Endothelial cell of umbilical vein (primary cell): ENCODE data around the gene POMGNT2. TPM values are rescaled to one million over a fixed set of nuclear protein-coding genes. Genes with fewer than 3 reads are reported as not detected.

Experiments
- BruUV-seq: library from RNA; stranded (reverse); fragments of 400-500 nt; replicated peaks from 2 replicates; lab custom pipeline; 2021; lab: Mats Ljungman, UMichigan
- CTCF ChIA-PET: fragments of 300-600, 350-600 bp; sonication (Branson Sonifier 250); formaldehyde crosslinking; loops from one replicate; lab custom pipeline; 2021; ENCODE audit warnings: antibody characterized with exemption, inconsistent platforms; lab: Charles Lee
- POLR2A ChIA-PET: fragments of 300-600, 350-600 bp; sonication (Branson Sonifier 250); formaldehyde crosslinking; loops from one replicate; lab custom pipeline; 2021; ENCODE audit warnings: antibody characterized with exemption, inconsistent platforms; lab: Charles Lee
- DNase-seq: peaks from one replicate; pipeline ENCODE4 v3.0.0-alpha.2; 2011; ENCODE audit warnings: low read depth, low spot score
- FAIRE-seq: peaks from 2 replicates; lab custom pipeline; 2011; peaks lifted over from hg19 to GRCh38; lab: Jason Lieb, UNC
- H2AFZ ChIP-seq: 2 replicates; pipeline ENCODE4 v1.6.0; 2012; ENCODE audit warnings: low read depth, low read length, control low read depth, inconsistent platforms
- H3K27ac ChIP-seq: 2 replicates; pipeline ENCODE4 v1.5.1; 2011; ENCODE audit warnings: low read depth, mild to moderate bottlenecking, control low read depth, low read length, moderate library complexity; ENCODE audit not compliant: insufficient read depth
- H3K27me3 ChIP-seq, 2 experiments: 2 replicates each; pipeline versions ENCODE4 v1.6.0 to v1.6.1; 2011; ENCODE audit warnings: low read length in 2 of 2, mixed read lengths in 1 of 2; ENCODE audit not compliant: control insufficient read depth in 2 of 2, insufficient read depth in 2 of 2
- H3K36me3 ChIP-seq, 2 experiments: 2 replicates in 1 of 2; 3 replicates in 1 of 2; pipeline ENCODE4 v1.5.1; 2011; ENCODE audit warnings: low read length in 2 of 2, mild to moderate bottlenecking in 1 of 2, moderate library complexity in 1 of 2; ENCODE audit not compliant: control insufficient read depth in 2 of 2, insufficient read depth in 2 of 2; ENCODE audit errors: extremely low read depth in 1 of 2
- H3K4me1 ChIP-seq: 3 replicates; pipeline ENCODE4 v1.5.1; 2011; ENCODE audit warnings: mild to moderate bottlenecking, low read length; ENCODE audit not compliant: control insufficient read depth, insufficient read depth; ENCODE audit errors: extremely low read depth
- H3K4me2 ChIP-seq: 2 replicates; pipeline ENCODE4 v1.6.1; 2011; ENCODE audit warnings: low read length, control low read depth, mixed read lengths; ENCODE audit not compliant: insufficient read depth
- H3K4me3 ChIP-seq, 3 experiments: fragments of 200-600 bp in 1 of 3; sonication (generic), shearing (Covaris generic) in 1 of 3; replicated peaks in 1 of 3; 2 replicates each; pipeline ENCODE4 v1.5.1; 2011 to 2016; ENCODE audit warnings: control low read depth in 3 of 3, low read length in 3 of 3, mild to moderate bottlenecking in 2 of 3, inconsistent platforms in 1 of 3, low read depth in 1 of 3, moderate library complexity in 1 of 3; ENCODE audit not compliant: insufficient read depth in 1 of 3
- H3K79me2 ChIP-seq: 2 replicates; pipeline ENCODE4 v1.6.0; 2012; ENCODE audit warnings: low read length, inconsistent platforms; ENCODE audit not compliant: control insufficient read depth, insufficient read depth
- H3K9ac ChIP-seq: replicated peaks from 2 replicates; pipeline ENCODE3; 2011; ENCODE audit warnings: low read length, control low read depth; ENCODE audit not compliant: insufficient read depth; ENCODE audit errors: extremely low read depth
- H3K9me1 ChIP-seq: replicated peaks from 3 replicates; pipeline ENCODE4 v1.6.0; 2011; ENCODE audit warnings: mild to moderate bottlenecking, low read length; ENCODE audit not compliant: control insufficient read depth, insufficient read depth; ENCODE audit errors: extremely low read depth
- H3K9me3 ChIP-seq: replicated peaks from 2 replicates; pipeline ENCODE4 v1.5.1; 2012; ENCODE audit warnings: low read length, inconsistent platforms; ENCODE audit not compliant: control insufficient read depth, insufficient read depth
- H4K20me1 ChIP-seq: replicated peaks from 2 replicates; pipeline ENCODE3; 2011; ENCODE audit warnings: mild to moderate bottlenecking, low read length; ENCODE audit not compliant: control insufficient read depth, insufficient read depth; ENCODE audit errors: extremely low read depth
- CTCF ChIP-seq, 2 donors: IDR thresholded peaks; 1 replicate in 1 of 2; 2 replicates in 1 of 2; pipeline ENCODE4 v1.5.1; 2011; ENCODE audit warnings: low read length in 2 of 2, mild to moderate bottlenecking in 2 of 2, moderate library complexity in 2 of 2, control low read depth in 1 of 2, inconsistent platforms in 1 of 2, low read depth in 1 of 2; ENCODE audit not compliant: insufficient read depth in 1 of 2; ENCODE audit errors: extremely low read depth in 1 of 2
- EZH2 ChIP-seq: IDR thresholded peaks from 2 replicates; pipeline ENCODE4 v1.6.1; 2012; ENCODE audit warnings: borderline replicate concordance, low read depth, mild to moderate bottlenecking, moderate library complexity, low read length, inconsistent platforms; ENCODE audit not compliant: severe bottlenecking
- FOS ChIP-seq: IDR thresholded peaks from 2 replicates; pipeline ENCODE4 v1.6.1; 2011; ENCODE audit warnings: mild to moderate bottlenecking, low read length, moderate library complexity, borderline replicate concordance; ENCODE audit not compliant: insufficient read depth
- GATA2 ChIP-seq: IDR thresholded peaks from 2 replicates; pipeline ENCODE4 v1.7.0; 2011; ENCODE audit warnings: low read depth, mild to moderate bottlenecking, moderate library complexity, mixed read lengths, low read length; ENCODE audit not compliant: insufficient read length, insufficient read depth
- JUN ChIP-seq: IDR thresholded peaks from 2 replicates; pipeline ENCODE4 v1.6.1; 2011; ENCODE audit warnings: borderline replicate concordance, low read depth; ENCODE audit not compliant: insufficient read length, insufficient read depth
- MAX ChIP-seq: IDR thresholded peaks from 2 replicates; pipeline ENCODE4 v1.6.1; 2011; ENCODE audit not compliant: insufficient read depth, insufficient read length
- MYC ChIP-seq: IDR thresholded peaks from one replicate; pipeline ENCODE4 v1.6.1; 2011; ENCODE audit warnings: mild to moderate bottlenecking, low read depth, low read length
- POLR2A ChIP-seq: IDR thresholded peaks from 2 replicates; pipeline ENCODE4 v1.6.1; 2012; ENCODE audit warnings: low read depth, mild to moderate bottlenecking, control low read depth, low read length
- POLR2AphosphoS5 ChIP-seq: IDR thresholded peaks from 2 replicates; pipeline ENCODE4 v1.6.1; 2012; ENCODE audit warnings: low read depth, mild to moderate bottlenecking, control low read depth, low read length, moderate library complexity; ENCODE audit not compliant: insufficient read depth
- dilution Hi-C: fragments of 300-500 bp; cut with MboI; formaldehyde crosslinking; loops from one replicate; pipeline ENCODE4 v1.15.0; 2019; ENCODE audit warnings: low sequenced_read_pairs; ENCODE audit not compliant: extremely low pct_ligation_motif_present
- intact Hi-C: fragments of 100-400 bp; cut with micrococcal nuclease; formaldehyde crosslinking; loops from one replicate; pipeline ENCODE4 v1.10.0; 2022
- polyA plus RNA-seq, 4 experiments: library from polyadenylated mRNA; depleted of rRNA in 3 of 4; stranded (reverse) in 3 of 4; unstranded in 1 of 4; fragments of >200 nt; gene quantifications; 2 replicates each; pipeline versions ENCODE4 v1.2.1 to v1.2.3, GENCODE V29; 2011 to 2012; ENCODE audit warnings: missing spikeins in 1 of 4
- total RNA-seq: library from RNA; stranded (reverse); gene quantifications from 2 replicates; pipeline ENCODE4 v1.2.3, GENCODE V29; 2021

Gene POMGNT2
- total and polyA plus RNA-seq, 2 donors (not counting 3 experiments of a cell fraction or from before 2014, with no cell fraction given), result 6.4 to 16.3 TPM

GRCh38 chr3:43142472-43142871 is 36.6 kb upstream of the POMGNT2 start:
- H3K4me2 ChIP-seq, result no peak overlapping the region
- DNase-seq (no peak), FAIRE-seq (no peak)
- no TSS peak for BruUV-seq
- dilution Hi-C loops (no loop called here), intact Hi-C loops (no loop called here)
- H3K4me1 ChIP-seq, result peaks cover 5% of the 10 kb centered on the region
- TF ChIP-seq MYC (no peak), FOS (no peak), CTCF (IDR thresholded peaks at IDR 0.05; ENCODE audit: extremely low read depth in 1 of 2, insufficient read depth in 1 of 2, low read depth in 1 of 2, low read length in 2 of 2) (no peak), GATA2 (no peak), JUN (no peak), EZH2 (no peak), POLR2A (no peak), POLR2AphosphoS5 (no peak), MAX (no peak)
- H3K27me3 ChIP-seq, result no peaks in the 10 kb centered on the region
- no peaks in the 10 kb centered on the region for H3K36me3 ChIP-seq
- H4K20me1 ChIP-seq, result no peaks in the 10 kb centered on the region
- ChIA-PET CTCF (no interaction called here), POLR2A (no interaction called here)
- no peak overlapping the region for H3K9ac ChIP-seq
- no peak overlapping the region for H3K4me3 ChIP-seq
- H3K27ac ChIP-seq, result no peak overlapping the region
- peak overlapping the region; percentile 69 for H2AFZ ChIP-seq
- H3K9me3 ChIP-seq, result no peaks in the 10 kb centered on the region
- no peaks in the 10 kb centered on the region for H3K9me1 ChIP-seq
- H3K79me2 ChIP-seq, result no peaks in the 10 kb centered on the region
